Epidermal melanocyte (primary cell): ENCODE data around the gene NFASC.

Experiments used
- DNase-seq: peaks from one replicate; pipeline ENCODE4 v3.0.0; 2011; ENCODE audit warnings: low spot score; ENCODE audit not compliant: insufficient read length

NFASC gene

DNA sequence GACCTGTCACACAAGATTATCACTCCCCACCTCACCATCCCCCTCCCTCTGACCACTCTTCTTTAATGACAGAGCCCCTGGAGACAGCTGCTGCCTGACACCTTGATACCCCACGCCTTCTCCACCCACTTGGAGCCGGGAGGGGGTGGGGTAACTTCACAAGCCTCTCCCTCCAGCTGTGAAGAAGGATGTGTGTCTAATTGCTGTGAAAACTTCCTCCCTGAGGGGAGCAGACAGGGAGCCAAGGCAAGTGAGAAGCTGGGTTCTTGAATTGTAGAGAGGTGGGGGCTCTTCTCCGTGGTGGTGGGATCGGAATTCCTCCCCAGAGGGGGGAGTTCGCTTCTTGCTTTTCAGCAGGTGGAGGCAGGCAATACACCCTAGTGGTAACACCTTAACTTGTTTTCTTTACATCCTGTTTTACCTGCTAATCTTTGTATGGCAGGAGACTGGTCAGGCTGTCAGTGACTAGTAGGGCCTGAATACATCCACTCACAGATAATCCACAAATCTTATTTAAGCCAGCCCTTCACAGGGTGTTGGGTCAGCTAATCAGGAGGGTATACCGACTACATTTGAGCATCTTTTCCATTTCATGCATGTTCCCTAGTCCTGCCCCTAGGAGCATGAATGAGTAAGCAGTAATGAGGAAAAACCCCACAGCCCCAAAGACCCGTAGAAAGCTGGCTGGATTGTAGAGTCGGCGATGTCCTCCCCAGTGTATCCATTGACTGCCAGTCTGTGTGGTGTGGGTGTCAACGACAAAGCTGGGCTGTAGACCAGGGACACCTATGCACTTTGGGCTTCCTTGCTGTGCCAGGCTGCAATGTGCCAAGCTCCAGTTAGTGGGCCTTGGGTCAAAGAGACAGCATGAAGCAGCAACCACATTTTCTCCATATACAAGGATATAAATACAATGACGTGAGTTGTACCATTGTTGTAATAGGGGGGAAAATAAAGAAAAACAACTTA lies 57.3 kb downstream of the NFASC start:
- no peak for DNase-seq

DNA sequence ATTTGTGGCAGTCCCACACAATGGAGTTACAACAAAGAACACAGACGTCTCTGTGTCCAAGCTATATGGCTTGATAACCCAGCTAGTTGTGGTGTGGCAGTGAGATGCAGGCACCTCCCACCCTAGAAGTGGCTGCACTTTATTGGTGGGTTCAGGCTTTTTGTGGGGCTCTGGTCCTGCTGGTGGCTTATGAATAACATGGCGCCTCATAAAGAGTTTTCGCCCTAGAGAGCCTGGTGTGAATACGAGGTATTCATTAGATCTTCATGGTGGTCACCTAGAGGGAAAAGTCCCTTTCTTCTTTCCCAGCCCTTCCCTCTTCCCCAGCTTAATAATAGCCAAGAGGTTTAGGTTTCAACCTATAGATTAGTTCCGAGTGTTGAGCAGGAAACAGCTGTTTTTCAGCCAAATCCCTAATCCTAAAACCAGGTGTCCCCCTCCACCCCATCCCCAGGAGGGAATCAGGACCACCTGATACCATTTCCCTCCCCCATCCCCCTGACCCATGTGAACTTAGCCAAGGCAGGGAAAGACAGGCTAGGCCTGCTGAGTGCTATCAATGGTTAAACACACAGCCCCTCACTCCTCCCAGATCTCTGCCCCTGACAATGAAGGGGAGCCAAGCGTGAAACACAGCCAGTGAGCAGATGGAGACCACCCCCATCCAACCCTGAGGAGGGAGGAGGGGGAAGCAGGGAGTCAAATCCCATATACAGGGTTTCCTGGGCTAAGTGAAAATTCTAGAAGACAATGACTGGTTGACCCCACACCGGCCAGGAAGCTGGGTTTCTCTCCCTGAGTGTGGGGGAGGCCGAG lies 58.2 kb downstream of the NFASC start:
- no peak for DNase-seq

DNA sequence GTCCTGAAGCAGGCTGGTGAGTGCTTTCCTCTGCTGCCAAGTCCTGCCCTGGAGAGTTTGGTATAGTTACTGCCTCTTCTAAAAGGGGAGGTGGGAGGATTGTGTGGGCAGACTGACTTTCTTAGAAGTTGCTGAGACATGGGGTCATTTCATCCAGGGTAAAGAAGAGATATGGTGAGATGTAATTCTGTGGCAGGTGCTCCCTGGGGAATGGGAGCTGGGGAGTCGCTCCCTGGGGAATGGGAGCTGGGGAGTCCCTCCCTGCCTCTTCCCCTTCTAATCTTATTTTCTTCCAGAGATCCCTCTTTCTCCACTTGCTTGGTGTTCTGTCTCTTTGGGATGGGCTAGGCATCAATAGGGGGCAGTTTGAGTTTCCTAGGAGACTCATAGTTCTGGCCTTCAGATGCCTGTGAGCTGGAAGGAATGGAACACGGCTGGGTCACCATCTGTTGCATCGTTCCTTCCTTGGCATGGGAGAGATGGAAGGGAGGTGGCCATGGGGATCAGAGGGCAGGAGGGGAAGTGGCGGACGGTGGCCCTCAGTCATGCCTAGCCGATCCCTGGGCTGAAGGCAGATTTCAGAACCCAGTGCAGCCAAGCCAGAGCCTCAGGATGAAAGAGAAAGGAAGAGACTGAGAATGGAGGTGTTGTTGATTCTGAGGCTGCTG lies 59.0 kb downstream of the NFASC start:
- DNase-seq: no peak

DNA sequence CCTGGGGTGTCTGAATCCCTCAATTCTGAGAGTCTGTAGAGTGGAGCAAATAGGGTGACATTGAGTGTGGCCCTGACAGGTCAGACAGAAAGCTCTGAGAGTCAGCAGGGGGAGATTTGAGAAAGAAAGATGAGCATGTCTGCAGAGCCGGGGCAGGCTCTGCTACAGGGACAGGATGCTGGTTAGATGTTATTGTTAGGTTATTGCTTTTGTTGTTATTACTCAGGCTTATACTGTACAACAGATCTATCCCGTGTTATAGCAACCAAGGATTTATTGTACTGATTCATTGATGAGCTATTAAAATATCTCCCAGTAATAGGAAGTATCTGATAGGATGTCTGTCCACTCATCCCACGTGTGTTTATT lies 59.5 kb downstream of the NFASC start:
- no peak for DNase-seq

DNA sequence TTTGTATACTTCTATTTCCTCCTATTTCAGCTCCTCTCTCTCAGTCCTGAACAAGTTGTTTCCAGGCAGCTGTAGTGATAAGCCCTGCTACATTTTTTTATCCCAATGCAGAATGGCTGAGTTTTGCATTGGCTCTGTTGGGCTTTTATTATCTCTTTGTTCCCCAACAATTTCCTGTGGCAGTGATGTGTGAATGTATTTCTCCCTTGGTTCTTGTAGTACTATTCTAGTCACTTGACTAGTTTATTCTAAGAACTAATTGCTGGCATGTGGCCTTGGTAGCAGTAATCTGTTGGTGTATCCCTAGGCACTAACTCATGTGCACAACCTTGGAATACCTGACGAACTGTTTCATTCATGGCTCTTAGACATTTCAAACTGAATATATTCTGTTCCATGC lies 60.7 kb downstream of the NFASC start:
- no peak for DNase-seq

DNA sequence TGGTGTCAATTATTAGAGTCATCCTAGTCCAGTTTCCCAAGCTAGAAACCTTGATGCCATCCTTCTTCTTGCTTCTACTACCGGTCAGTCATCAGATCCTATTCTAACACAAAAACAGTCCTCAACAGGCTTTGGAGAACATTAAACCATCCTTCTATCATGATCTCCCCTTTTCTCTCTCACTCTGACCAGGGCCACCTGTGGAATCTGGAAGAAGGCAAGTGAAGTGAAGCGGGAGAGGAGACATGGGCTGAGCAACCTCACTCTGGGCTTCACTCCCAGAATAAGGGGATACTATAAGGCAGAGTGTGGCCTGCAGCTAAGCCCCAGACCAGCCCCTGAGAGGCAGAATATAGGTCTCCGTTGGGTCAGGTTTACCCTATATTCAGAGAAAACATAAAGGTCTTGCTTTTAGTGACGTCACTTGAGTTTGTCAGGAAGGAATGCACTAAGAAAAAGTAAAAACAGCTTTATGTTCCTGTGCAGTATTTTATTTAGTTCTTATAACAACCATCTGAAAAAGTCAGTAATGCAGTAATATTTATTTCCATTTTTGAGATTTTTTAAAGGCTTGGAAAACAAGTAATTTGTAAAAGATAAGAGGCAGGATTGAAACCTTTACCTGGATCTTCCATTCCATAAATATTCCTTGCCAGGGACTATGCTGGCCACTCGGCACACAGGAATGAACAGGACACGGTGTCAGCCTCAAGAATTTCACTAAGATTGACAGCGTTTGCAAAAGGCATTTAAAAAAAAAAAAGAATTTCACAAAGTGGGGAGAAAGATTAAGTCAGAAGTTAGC lies 61.3 kb downstream of the NFASC start:
- DNase-seq: no peak

DNA sequence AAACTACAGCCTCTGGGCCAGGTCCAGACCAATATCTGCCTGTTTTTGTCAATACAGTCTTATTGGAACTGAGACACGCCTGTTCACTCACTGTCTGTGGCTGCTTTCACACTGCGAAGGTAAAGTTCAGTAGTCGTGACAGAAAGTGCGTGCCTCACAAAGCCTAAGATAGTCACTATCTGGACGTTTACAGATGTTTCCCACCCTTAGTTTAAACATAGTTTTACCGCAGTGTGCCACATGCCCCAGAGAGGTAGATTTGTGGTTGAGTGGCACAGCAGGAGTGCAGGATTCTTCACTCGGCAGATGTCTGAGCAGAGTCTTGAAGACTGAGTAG lies 61.9 kb downstream of the NFASC start:
- no peak for DNase-seq

DNA sequence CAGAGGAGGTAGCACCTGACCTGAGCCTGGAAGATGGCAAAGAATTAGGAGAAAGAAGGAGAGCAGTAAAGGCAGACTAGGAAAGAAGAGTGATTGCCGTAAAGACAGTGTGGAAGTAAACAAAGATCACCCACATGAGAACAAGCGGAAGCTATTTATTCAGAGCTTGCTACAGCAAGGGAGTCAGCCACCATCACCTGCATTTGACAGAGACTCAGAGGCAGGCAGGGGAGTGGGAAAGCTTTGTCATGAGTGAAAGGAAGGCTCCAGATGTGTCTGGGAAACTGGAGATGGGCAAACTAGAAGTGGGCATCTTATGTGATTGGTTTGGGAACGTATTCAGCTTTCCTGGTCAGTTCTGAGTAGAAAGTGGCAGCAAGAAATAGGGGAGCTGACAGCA lies 64.5 kb downstream of the NFASC start:
- DNase-seq: no peak

DNA sequence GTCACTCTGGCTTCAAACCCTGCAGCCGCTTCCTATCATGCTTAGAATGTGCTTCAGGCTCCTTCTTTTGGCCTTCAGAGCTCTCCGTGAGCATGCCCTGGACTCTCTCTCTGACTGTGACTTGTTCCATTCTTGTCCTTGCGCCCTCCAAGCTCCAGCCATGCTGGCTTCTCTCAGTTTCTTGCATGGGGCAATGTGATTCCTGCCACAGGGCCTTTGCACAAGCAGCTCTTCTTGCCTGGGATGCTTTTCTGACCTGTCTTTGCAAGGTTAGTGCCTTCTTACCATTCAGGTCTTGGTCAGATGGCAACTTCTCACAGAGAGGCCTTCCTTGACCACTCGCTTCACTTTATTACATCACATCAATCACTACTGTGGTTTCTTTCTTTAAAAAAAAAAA lies 66.1 kb downstream of the NFASC start:
- no peak for DNase-seq

DNA sequence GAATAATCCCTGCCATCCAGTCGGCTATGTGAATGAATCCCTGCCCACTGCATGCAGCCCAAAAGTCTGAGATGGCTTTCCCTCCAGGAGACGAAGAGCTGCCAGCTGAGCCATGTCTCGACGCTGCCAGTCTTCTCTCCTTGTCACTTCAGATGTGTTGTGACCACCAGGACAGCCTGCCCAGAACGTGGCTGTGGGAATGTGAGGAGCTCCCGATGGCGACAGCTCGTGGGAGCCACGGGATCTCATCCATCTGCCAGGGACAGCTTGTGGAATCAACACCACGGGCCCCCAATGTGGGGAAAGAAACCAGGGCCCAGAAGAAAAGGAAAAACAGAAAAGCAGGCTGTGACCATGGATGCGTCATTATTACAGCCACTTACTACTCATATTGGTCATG lies 67.2 kb downstream of the NFASC start:
- no peak for DNase-seq

DNA sequence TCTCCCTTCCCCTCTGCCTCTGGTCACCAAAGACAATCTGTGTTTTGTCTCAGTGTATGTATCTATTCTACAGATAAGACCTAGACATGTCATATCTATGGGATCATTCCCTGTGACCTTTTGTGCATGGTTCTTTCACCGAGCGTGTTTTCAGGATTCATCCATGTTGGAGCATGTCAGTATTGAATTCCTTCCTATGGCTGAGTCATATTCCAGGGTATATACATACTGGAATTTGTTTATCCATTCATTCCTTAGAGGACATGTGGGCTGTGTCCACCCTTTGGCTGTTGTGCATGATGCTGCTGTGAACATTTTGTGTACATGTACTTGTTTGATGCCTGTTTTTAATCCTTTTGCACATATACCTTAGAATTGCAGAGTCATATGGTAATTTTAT lies 69.9 kb downstream of the NFASC start:
- DNase-seq: no peak

DNA sequence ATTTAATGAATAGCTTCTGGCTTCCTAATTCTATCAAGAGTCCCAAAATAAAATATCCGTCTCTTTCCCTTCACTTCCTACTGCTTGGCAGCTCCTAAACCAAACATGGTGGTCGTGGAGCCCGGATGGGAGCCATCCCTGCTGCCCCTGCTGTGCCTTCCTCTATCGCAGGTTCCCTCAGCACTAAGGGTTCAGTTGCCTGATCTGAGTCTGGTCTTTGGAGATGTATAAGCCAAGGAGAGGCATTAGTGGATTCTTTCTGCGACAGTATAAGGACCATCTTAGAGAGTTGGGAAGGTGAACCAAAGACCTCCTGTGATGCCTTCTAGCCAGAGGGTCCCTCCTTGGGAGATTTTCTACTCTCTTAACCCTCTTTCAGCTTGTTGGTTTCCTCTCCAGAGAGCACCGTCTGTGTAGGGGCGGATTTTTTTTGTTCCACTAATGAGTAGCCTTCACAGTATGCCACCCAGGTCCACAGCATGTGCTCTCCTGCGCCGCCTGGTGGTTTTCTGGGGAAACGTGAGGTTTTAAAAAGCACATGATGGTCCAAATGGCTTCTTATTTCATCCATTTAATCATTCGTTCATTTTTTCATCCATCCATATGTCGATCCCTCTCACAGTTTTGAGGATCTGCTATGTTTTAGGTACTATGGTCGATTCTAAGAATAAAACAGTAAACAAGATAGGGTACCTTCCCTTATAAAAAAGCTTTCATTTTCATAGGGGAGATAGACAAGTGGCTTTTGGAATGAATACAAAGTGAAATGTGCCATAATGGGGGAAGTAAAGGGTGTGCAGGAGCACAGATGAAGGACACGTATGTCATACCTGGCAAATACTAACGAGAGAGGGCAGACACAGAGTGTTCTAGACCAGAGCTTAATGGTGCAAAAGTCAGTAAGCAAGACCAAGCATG lies 71.0 kb downstream of the NFASC start:
- DNase-seq: peak; percentile 61

DNA sequence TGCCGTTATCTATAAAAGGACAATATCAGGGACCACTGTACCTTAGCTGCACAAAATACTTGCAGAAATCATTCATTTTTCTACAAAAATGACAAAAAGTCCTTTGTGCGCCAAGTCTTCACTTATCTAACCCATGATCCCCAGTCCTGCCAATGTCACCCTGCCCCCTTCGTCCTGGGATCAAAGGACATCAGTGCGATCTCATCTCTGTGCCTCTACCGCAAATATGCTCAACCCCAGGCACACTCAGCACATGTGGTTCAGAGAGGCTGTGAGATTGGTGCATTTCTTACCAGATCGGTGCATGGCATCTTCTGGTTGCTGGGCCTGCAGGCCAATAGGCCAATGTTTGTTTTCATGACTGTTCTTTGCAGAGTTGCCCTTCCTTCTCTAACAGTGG lies 72.8 kb downstream of the NFASC start:
- DNase-seq: no peak

DNA sequence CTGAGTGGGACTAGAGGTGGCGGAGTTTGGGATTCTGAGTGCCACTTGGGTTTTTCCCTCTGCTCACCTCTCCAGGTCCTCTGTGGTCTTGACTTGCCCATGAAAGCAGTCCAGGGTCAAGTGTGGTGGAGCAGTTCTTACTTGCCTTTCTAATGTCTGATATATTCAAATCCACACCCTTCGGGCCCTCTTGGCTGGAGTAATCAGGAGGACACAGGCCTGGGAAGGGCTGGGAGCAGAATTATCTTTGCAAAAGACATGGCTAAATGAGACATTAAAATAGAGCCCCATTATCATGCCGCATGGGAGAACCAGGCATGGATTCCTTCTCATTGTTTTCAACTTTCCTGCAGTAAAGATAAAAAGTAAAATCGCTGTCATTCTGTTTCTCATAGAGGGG lies 74.0 kb downstream of the NFASC start:
- DNase-seq: no peak

DNA sequence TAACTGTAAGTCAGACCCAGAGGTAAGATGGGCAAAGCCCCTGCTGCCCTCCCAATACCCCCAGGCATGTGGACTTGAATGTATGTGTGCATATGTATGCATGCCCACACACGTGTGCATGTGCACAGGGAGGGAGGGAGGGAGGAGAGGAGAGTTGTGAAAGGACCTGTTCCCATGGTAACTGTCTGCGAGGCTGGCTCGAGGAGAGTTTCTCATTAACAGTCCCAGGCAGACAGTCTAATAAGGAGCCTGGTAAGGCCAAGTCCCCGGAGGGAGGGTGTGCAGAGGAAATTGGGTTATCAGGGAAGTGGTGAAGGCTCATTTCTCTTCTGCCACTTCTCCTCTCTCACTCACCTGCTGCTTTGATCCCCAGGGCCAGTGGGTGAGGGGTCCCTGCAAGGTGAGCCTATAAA lies 74.9 kb downstream of the NFASC start:
- DNase-seq: no peak

DNA sequence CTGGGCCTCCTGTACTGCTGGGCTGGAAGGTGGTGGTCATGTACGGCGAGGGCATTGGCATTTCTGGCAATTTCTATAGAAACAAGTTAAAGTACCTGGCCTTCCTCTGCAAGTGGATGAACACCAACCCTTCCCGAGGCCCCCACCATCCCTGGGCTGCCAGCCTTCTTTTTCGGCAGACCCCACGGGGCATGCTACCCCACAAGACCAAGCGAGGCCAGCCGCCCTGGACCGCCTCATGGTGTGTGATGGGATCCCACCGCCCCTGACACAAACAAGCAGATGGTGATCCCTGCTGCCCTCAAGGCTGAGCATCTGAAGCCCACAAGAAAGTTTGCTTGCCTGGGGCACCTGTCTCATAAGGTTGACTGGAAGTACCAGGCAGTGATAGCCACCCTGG lies 76.0 kb downstream of the NFASC start:
- DNase-seq: no peak

DNA sequence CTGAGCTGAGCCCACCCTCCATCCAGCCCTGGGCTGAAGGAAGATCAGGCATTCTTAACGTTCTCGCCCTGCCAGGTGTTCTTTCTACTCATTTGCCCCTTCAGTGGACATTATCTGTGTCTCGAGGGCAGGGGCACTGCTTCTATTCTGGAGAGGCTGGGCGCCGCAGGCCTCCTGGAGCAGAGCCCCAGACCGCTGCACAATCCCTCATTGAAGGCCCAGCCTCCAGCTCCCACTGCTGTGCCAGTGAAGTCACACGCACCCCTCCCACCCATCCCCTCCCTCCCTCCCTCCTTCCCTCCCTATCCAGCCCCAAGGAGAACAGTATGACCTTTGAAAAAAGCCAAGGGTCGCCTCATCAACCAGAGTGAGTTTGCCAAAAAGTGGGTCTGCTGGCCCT lies 76.7 kb downstream of the NFASC start:
- no peak for DNase-seq

DNA sequence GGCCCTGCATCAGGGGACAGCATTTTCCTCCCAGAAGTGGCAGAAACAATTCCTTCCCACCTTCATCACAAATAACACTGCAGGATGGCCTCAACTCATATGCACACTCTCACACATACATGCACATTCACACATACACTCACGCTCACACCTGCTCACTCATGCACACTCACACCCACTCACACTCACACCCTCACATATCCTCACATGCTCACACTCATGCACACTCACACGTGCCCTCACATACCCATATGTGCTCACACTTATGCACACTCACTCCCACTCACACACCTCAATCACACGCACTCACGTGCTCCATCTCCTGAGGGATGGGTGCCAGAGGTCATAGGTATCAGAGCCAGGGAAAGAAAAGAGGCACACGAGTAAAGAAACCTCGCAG lies 77.1 kb downstream of the NFASC start:
- DNase-seq: no peak

DNA sequence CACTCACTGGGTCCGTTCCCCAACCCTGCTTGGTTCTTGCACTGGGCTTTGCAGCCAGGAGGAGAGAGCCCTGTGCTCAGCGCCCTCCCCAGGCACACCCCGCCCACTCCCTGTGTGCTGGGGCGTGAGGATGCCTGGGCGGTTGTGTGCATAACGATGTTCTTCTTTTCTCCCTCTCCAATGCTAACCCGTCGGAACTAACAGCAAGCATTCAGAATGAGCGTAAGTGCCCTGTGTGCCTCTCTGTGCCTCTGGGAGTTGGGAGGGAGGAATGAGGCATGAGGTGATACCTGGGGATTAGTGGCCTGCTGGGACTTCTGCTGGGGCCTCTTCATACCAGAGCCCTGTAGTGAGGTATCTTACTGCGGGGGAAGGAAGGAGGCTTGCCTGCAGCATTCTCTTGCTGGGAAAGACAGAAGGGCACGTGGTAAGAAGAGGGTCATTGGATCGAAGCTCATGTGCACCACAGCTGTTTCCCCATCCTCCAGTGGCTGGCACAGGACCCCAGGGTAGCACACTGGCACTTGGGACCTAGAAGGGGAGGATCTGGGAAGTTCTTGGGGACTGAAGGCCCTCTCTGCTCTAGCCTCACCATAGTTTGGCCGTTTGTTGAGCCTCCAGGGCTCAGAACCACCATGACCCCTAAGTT lies 79.8 kb downstream of the NFASC start:
- no peak for DNase-seq
